ENCODE results near the gene SERPINI1. TPM values are rescaled to one million over a fixed set of nuclear protein-coding genes. Genes with fewer than 3 reads are reported as not detected.
A peak's percentile ranks its signal among the peaks of the same experiment; 100 is the strongest.

The SERPINI1 gene
- polyA plus RNA-seq, 3 donors, result 25.7 to 48.2 (median 45.9) TPM

DNA sequence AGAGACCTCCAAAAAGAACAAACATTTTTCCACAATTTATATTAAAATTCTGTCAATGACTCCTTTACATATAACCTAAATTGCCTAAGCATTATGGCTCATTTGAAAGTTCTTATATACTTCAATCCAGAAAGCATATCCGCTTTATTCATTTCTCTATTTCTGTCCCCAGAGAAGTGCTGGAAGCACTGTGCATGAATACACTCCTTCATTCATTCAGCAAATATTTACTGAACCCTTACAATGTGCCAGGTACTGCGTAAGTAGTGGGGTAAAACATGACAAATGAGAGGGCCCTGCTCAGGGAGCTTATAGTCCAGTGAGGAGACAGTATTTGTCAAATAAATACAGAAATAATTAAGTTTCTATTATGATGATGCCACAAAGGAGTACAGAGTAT, 4.1 kb upstream of the SERPINI1 start:
- DNase-seq, result no peak

GRCh38 chr3:167732313-167733065, 3.0 kb upstream of the SERPINI1 start:
- DNase-seq, result no peak

DNA sequence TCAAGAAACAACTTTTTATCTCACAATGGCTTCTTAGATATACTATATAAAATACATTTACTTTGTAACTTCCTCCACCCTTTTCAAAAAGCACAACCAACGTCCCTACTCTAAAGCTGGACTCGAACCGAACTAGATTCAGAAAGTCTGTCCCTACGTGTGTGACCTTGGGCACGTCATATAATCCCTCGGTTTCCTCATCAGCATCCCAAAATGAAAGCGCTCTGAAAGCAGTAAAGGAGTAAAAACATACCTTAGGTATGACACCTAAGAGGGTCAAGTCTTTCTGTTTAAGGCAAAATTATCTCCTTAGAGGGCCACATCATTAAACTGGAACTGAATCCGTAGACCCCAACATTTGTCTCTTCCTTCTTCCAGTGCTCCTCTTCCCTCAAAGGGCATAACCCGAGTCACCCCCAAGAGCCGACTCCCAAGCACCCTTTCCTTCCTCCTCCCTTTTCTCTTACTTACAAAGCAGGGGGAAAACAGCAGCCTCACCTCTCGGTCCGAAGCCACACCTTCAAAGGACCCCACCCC, 1.5 kb upstream of the SERPINI1 start:
- no peak for DNase-seq

DNA sequence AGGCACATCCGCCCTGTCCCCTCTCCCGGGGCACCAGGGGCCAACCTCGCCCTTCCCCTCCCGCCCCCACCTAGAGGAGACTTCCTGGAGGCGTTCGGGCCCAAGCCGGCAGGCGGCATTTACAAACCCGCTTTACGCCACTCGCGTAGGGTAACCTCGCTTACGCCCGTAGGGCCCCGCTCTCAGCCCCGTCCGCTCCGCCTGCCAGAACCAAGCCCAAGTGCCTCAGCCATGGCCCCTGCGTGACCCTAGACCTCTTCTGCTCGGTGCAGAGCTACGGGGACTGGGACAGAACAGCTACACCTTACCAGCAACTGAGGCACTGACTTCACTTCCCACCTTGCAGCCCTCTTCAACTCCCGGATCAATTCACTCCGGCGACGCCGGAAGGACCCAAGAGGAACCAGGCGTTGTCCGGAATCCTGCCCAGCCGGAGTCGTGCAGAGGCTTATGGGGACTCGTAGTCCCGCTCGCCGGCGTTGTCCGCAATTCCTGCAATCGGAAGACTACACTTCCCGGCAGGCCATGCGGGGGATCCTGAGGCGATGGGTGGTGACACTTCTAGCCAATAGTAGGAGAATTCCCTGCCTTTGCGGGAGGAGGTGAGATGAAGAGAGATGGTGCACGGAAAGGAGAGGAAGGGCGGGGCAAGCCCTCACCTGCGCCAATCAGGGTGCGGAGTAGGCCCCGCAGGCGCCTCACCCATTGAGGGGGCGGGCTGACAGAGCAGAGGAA, 856 bp upstream of the SERPINI1 start, which contains the start of gene PDCD10:
Gene PDCD10, minus strand, starts transcription at position 395 of the 735 bp plus-strand sequence. CDS start 14,735 bp downstream, outside the sequence.
- peak; percentile 99 for DNase-seq

DNA sequence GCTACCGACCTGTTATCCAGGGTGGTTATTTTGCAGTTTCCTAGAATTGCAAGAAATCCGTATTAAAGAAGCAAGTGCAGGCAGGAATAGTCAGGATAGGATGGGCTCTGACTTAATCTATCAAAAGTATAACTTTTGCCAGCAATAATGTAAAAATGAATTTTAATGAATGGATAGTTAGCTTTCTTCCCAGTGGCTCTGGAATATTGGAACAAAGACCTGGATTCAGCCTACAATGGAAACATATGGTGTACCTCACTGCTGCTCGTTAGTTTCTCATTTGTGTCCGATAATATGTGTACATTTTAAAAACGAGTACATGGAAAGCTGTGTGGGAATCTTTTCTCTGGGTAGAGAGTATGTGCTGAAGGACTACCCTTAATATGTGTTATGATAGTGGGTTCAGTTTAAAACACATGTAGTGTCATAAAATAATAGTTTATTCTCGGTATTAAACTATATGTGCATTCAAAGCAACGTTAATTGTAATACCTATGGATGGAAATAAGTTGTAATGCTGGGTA, 805 bp downstream of the SERPINI1 start:
- no peak for DNase-seq

DNA sequence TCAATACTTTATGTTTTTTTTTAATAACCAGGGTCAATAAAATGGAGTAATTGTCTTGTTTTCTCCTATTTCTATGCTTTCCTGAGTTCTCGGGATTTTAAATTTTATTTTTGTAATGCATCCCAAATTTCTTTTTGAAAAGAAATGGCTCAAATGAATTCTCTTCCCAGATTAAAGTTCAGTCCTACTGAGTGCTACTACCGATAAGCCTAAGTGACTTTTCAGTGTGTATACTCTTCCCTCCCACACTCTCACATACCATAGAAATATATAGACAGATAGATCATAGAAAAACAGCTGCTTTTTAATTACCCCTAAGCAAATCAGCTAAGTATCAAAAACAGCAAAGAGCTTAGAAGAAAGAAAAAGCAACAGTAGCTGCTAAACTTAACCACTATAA, 1.5 kb downstream of the SERPINI1 start:
- DNase-seq, result no peak

GRCh38 chr3:167738037-167738436, 2.5 kb downstream of the SERPINI1 start:
- no peak for DNase-seq

DNA sequence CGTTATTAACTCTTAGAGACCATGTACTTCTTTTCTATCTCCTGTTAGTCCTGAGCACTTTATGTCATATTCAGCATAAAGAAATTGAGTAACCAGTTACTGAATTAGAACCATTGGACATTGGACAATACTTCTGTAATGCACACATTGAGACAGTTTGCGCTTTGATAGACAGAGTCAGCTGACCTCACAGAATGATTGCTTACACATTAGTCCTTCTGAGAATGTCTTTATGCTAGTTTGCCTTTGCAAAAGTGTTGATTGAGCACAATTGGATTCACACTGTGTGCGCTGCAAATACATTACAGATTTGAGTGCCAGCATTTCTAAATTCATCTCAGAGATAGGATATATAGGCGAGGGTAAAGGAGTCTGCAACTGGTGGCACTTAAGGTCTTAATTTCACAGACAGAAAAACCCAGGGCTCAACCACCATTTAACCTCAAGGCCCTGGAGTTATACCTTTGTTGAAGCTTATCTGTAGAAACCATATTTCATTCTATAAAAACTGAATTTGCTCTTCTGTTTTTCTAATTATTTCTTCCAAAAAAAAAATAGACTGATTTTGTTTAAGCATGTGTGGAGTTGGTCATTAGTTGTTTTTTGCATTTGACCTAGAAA, 3.8 kb downstream of the SERPINI1 start:
- no peak for DNase-seq

GRCh38 chr3:167740961-167741587, 5.6 kb downstream of the SERPINI1 start:
- no peak for DNase-seq

GRCh38 chr3:167742338-167742737, 6.8 kb downstream of the SERPINI1 start:
- DNase-seq, result no peak

DNA sequence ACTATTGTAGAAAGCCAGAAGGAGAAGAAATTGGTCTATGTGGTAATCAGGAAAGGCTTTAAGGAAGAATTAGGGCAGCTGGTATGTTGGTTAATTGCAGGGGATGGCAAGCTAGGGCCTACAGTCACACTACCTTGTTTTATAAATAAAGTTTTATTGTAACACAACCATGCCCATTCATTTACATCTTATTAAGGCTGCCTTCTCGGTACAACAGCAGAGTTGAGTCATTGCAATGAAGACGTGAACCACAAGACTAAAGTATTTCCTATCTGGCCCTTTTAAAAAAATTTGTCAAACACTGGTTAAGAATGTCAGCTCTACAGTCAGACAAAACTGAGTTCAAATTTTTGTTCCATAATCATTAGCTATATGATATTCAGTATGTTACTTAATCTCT, 8.3 kb downstream of the SERPINI1 start:
- no peak for DNase-seq

DNA sequence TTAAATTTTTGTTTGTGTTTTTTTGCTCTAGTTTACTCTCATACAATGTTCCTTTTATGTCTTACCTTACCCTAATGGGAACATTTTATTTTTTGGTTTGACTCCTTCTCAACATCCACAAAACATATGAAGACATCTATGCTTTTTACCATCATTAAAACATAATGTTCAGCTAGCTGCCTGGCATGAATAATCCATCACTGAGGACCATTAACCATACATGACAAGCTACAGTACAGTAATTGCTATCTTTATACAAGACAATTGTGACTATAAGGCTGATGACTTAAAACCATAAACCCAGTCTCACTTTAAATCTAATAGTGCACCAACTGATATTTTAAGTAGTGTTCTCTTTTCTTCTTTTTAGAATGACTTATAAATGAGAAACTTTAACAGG, 13.7 kb downstream of the SERPINI1 start:
- DNase-seq, result no peak

GRCh38 chr3:167749728-167750127, 14.2 kb downstream of the SERPINI1 start:
- DNase-seq, result no peak

GRCh38 chr3:167750272-167750971, 14.9 kb downstream of the SERPINI1 start:
- DNase-seq, result no peak

DNA sequence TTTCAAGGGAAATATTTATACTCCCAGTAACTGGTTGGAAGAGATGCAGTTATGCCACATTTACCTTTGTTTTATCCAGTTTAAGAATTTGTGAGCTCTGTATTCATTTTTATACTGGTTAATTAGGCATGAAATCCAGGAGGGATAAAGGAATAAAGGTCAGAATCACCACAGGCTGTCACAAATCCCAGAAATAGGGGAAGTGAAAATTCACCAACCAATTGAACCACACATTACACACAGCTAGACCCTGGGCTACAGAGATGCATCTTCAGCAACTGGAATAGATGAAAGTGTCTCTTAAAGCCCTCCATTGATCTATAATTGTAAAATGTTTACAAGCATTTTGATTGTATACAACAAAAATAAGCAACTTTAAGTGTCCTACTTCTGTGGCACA, 18.5 kb downstream of the SERPINI1 start:
- DNase-seq, result no peak

DNA sequence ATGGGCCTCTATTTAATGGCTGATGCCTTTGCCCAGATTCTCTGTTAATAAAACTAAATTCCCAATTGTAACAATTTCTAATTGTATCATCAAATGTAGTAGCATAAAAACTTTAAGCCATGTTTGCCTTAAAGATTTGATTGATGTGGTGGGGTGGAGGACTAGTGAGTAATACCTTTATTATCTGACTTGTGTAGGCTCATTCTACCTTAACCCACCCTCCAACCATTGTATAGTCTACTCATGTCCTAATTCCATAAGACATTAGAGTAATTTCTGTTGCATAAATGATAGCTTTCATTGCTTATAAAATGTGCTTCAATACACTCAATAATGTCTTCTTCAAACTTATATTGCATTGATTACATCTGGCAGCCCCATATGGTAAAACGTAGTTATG, 25.8 kb downstream of the SERPINI1 start:
- no peak for DNase-seq

- DNase-seq, result no peak
These were observed 26.8 kb downstream of the SERPINI1 start for GRCh38 chr3:167762296-167762695.

- DNase-seq, result no peak
These were observed 37.5 kb downstream of the SERPINI1 start for GRCh38 chr3:167772992-167773391.

DNA sequence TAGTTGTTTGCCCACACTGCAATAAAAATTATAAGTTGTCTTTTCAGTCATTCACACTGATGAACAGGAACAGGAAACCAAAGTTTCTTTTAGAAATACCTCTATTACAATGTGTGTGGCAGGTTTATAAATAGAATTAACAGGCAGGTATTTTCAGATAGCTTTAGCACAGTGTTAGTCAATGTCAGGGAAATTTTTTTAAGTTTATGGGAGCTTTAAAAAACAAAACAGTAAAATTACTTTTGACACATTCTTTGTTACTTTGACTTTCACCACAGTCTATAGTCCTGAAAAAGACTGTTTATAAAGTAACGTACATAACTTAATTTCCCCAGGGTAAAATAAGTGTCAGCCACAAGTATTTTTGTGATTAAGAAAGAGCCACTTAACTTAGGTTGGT, 38.1 kb downstream of the SERPINI1 start:
- no peak for DNase-seq

DNA sequence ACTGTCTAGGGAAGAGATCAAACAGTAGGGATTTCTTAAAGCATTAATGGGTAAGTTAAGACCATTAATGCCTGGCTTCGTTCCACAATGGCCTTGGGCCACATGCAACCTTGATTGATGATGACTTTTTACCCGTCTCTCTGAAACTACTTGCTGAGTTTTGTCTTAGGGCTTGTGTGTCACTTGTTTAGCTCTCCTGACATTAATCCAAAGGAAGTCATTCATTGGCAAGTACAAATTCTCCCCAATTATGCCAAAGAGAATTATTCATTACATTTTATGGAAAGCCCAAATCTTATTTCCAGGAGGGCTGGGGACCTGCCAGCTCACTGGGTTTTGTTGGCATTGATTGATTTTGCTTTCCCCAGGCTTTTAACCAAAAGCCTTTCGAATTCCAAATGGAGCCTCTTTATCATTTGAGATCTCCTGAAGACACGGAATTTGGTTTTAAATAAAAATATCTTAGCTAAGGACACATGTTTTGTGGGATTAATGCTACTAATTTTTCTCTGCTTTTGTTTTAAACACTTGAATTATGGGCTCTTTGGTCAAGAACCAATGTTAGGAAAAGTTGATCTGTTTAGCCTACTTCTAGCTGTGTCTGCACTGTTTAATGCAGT, 40.7 kb downstream of the SERPINI1 start:
- peak; percentile 2 for DNase-seq

GRCh38 chr3:167777356-167777755, 41.8 kb downstream of the SERPINI1 start:
- DNase-seq, result no peak

Measured in renal pelvis (tissue), 4 donors.